ENCODE results near the gene DEPDC5. TPM values are rescaled to one million over a fixed set of nuclear protein-coding genes. Genes with fewer than 3 reads are reported as not detected.

DEPDC5 gene
- total and polyA plus RNA-seq, 2 of the 8 experiments (the other 6 are each of a cell fraction or from before 2014, with no cell fraction given): 18.3 to 26.5 TPM

- H3K23ac ChIP-seq (ENCODE audit: insufficient read length): no peak overlapping the region
- H3K79me1 ChIP-seq (ENCODE audit: low read depth, low read length): peaks cover 11% of the 10 kb centered on the region; the same call in 1 of the 2 replicates
- H2BK5ac ChIP-seq (ENCODE audit: low read depth, low read length): no peak overlapping the region
- no peak overlapping the region for H3K18ac ChIP-seq (ENCODE audit: extremely low read depth, low read length)
- H4K20me1 ChIP-seq (replicated peaks in 1 of 2; ENCODE audit: control insufficient read depth in 1 of 2, insufficient read depth in 2 of 2, low read length in 2 of 2): peaks cover 3 to 6% of the 10 kb centered on the region in 2 experiments
- H2BK12ac ChIP-seq (ENCODE audit: low read depth, low read length): no peak overlapping the region
- DNase-seq (ENCODE audit: low read depth in 1 of 2, low spot score in 2 of 2) (no peak), FAIRE-seq (no peak)
- no peaks in the 10 kb centered on the region for H3K4me1 ChIP-seq (replicated peaks in 1 of 4; ENCODE audit: control insufficient read depth in 3 of 4, insufficient read depth in 4 of 4, low read length in 3 of 4)
- H3K27ac ChIP-seq (ENCODE audit: low read depth, low read length): no peak overlapping the region
- no peaks in the 10 kb centered on the region for H3K27me3 ChIP-seq (replicated peaks in 1 of 4; ENCODE audit: control insufficient read depth in 3 of 4, extremely low read depth in 1 of 4, insufficient read depth in 3 of 4, low read length in 3 of 4)
- H2BK15ac ChIP-seq (ENCODE audit: low read length): no peak overlapping the region
- no peak overlapping the region for H3K56ac ChIP-seq (replicated peaks; ENCODE audit: insufficient read length, low read depth, low read length)
- no peak overlapping the region for H3K4ac ChIP-seq (replicated peaks; ENCODE audit: insufficient read length, low read depth, low read length)
- H4K8ac ChIP-seq (ENCODE audit: extremely low read depth, insufficient read depth, low read length): no peak overlapping the region
- no peak overlapping the region for H2AFZ ChIP-seq (ENCODE audit: low read length)
- TF ChIP-seq KDM1A (IDR thresholded peaks at IDR 0.05; ENCODE audit: borderline replicate concordance, low read length) (no peak), TAF1 (IDR thresholded peaks at IDR 0.05; ENCODE audit: low read depth, low read length) (no peak), SIX5 (IDR thresholded peaks at IDR 0.05; ENCODE audit: low read depth, low read length) (no peak), EZH2 (IDR thresholded peaks at IDR 0.05; ENCODE audit: low read depth, low read length, severe bottlenecking) (no peak), SP2 (IDR thresholded peaks at IDR 0.05; ENCODE audit: low read length) (no peak), FOSL1 (IDR thresholded peaks at IDR 0.05; ENCODE audit: insufficient read depth, low read depth, low read length) (no peak), POLR2AphosphoS5 (IDR thresholded peaks at IDR 0.05; ENCODE audit: low read depth, low read length) (no peak), JUND (IDR thresholded peaks at IDR 0.05; ENCODE audit: low read length) (no peak), RNF2 (IDR thresholded peaks at IDR 0.05; ENCODE audit: borderline replicate concordance, low read depth, low read length, missing control alignments, poor library complexity, severe bottlenecking) (no peak)
- H3K4me3 ChIP-seq (ENCODE audit: extremely low read depth in 1 of 4, insufficient read depth in 2 of 4, low read depth in 3 of 4, low read length in 4 of 4): no peak overlapping the region
- H3K23me2 ChIP-seq (ENCODE audit: low read depth, low read length): 0 out of 2 replicates have a peak, but pooled peaks cover 2% of the 10 kb centered on the region
- CTCF ChIA-PET (ENCODE audit: partially characterized antibody): interaction anchor here (0.7 kb wide), 1 partner anchor 150 kb away, joined by 3 read pairs; no protein-coding TSS in a partner anchor
- peaks cover 0 to 44% of the 10 kb centered on the region in 2 experiments; a peak in 2 of 4 replicates for H3K79me2 ChIP-seq (ENCODE audit: control insufficient read depth in 1 of 2, insufficient read depth in 2 of 2, low read length in 2 of 2)
- no peak overlapping the region for H3K9ac ChIP-seq (replicated peaks in 1 of 4; ENCODE audit: extremely low read depth in 1 of 4, low read depth in 3 of 4, low read length in 3 of 4)
- no peak overlapping the region for H2AK5ac ChIP-seq (ENCODE audit: low read depth, low read length)
- no peak overlapping the region for H2BK120ac ChIP-seq (replicated peaks; ENCODE audit: low read depth, low read length)
- H3K14ac ChIP-seq (ENCODE audit: insufficient read length): no peak overlapping the region
- H4K5ac ChIP-seq (ENCODE audit: insufficient read length, low read depth, low read length): no peak overlapping the region
- H2BK20ac ChIP-seq (ENCODE audit: low read length): no peak overlapping the region
- no peak overlapping the region for H3K4me2 ChIP-seq (ENCODE audit: insufficient read depth in 1 of 2, low read depth in 2 of 2, low read length in 2 of 2)
- H4K91ac ChIP-seq (replicated peaks; ENCODE audit: insufficient read length, low read length): no peak overlapping the region
- H3K9me3 ChIP-seq (ENCODE audit: insufficient read depth in 2 of 2, low read depth in 1 of 2, low read length in 1 of 2): no peaks in the 10 kb centered on the region
- 89% methylated on average over 3 of the region's 3 CpGs; no CpG with 5 or more reads in 1 of the 2 experiments for WGBS, 2 experiments (ENCODE audit: extremely low coverage in 1 of 2, insufficient coverage in 1 of 2, insufficient read length in 1 of 2, insufficient replicate concordance in 2 of 2, low coverage in 1 of 2, low lambda C conversion rate in 2 of 2, missing lambda C conversion rate in 1 of 2)
- POLR2A ChIA-PET (ENCODE audit: partially characterized antibody): interaction anchor here (1.8 kb wide), 1 partner anchor 14 kb away, joined by 4 read pairs; no protein-coding TSS in a partner anchor
- peaks cover 13 to 48% (median 26%) of the 10 kb centered on the region in 4 experiments for H3K36me3 ChIP-seq (ENCODE audit: control insufficient read depth in 2 of 4, insufficient read depth in 4 of 4, low read length in 3 of 4)
These were observed 27.1 kb upstream of the DEPDC5 start for GRCh38 chr22:31726692-31727091.
